Activated CD4-positive, alpha-beta T cell treated with anti-CD3 and anti-CD28 coated beads, Interleukin-2, Interleukin-6, amounts not matched to agents 100 ng/mL and 50 ng/mL, durations not matched to agents 16 hours and 8 hours (primary cell): ENCODE measurements around the gene COX19.
"Not testable (repeated sequence)": the region's sequence is repeated elsewhere in the genome, so short reads cannot be mapped to it uniquely, and the experiment has no call there.

Experiments
- DNase-seq: peaks from one replicate; pipeline ENCODE4 v3.0.0-alpha.2; 2020

Gene COX19

DNA sequence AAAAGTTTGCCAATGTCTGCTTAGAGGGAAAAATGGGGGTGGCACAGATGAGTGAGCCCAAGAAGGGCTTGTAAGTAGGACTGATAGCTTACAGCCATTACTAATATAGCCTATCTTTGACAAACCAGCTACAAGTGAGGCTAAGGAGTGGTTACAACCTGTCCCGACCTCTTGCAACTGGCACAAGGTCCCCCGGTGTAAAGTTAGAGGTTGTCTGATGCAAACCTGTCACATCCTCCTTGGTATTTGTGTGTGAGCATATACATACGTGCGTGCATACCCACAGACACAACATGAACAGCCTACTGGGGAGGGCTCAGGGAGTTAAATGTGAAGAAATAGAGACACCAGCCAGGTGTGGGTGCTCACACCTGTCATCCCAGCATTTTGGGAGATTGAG, 35.5 kb downstream of the COX19 start:
- no peak for DNase-seq

DNA sequence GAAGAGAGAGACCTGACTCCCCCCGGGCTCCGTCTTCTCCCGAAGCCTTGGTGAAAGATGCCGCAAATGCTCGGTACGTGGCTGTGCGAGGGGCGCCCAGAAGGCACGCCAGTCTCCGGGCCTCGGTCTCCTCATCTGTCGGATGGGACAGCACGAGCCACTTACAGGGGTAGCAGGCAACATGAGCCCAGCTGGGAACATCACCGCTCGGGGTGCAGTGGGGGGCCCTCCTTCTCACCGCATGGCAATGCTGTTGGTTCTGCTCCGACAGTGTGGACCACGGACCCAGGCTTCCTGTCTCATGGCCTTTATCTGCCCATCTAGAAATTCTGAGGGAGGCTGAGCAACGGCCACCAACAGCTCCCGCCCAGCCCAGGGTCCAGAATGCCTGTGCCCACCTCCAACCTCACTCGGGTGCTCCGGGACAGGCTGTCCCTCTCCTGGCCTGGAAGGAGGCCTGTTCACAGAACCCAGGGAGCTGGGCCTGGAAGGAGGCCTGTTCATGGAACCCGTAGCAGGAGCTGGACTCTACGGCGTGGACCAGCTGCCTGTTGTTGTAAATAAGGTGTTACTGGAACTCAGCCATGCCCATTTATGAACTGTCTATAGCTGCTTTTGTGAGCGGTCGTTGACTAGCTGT, 36.7 kb downstream of the COX19 start:
- DNase-seq: no peak

DNA sequence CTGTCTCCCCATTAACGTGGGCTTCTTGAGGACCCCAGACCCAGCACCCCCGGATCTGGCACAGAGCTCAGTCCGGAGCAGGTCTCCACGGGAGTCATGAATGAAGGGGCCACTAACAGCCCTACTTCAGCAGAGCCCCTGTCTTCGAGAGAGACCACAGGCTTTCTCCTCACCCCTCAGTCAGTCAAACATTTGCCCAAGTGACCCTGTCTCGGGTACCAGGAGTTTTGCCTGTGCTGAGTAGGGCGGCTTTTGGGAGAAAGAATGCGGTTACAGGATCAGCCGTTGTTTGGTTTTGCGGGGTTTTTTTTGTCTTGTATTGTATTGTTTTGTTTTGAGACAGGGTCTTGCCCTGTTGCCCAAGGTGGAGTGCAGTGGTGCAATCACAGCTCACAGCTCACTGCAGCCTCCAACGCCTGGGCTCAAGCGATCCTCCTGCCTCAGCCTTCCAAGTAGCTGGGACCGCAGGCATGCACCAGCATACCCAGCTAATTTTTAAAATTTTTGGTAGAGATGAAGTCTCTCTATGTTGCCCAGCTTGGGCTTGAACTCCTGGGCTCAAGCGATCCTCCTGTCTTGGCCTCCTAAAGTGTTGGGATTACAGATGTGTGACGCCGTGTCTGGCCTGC, 37.4 kb downstream of the COX19 start:
- DNase-seq: no peak

DNA sequence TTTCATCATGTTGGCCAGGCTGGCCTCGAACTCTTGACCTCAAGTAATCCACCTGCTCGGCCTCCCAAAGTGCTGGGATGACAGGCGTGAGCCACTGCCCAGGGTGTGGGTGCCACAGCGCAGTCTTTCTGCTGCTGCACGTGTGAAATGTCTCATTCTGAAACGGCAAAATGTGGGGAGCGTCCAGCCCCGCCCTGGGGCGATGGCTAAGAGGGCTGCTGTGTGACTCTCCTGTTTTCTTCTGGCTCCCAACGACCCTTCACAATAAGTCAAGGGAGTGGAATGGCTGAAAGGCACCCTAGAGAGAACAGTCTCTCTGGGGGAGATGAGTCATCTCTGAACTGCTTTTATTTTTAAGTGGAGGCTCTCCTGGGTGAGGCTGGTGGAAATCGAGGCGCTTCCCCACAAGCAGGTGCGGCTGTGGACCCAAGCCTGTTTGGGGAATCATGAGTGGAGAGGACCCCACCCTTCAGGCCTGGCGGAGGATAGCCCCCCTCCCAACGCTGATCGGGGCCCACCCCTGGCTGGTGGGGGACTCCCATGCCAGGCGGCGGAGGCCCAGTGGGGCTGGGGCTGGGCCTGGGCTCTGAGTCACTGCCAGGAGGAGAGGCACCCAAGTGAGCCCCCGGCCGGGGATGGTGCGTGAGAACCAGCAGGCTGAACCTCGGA, 38.8 kb downstream of the COX19 start:
- DNase-seq: peak; percentile 79

DNA sequence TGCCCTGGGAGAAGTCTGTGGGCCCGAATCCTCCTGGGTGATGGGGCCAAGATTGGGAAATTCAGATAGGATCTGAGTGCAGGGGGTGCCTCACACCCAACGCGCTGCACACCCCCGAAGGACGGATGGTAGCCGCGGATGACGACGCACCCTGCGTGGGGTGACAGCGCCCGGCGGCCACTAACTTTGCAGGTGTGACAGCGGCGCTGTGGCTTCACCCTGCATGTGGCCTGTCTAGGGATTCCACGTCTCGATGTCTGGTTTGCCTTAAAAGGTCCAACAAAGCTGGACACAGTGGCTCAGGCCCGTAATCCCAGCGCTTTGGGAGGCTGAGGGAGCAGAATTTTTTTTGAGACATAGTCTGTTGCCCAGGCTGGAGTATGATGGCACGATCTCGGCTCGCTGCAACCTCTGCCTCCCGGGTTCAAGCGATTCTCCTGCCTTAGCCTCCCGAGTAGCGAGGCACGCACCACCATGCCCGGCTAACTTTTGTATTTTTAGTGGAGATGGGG, 39.4 kb downstream of the COX19 start:
- no peak for DNase-seq

DNA sequence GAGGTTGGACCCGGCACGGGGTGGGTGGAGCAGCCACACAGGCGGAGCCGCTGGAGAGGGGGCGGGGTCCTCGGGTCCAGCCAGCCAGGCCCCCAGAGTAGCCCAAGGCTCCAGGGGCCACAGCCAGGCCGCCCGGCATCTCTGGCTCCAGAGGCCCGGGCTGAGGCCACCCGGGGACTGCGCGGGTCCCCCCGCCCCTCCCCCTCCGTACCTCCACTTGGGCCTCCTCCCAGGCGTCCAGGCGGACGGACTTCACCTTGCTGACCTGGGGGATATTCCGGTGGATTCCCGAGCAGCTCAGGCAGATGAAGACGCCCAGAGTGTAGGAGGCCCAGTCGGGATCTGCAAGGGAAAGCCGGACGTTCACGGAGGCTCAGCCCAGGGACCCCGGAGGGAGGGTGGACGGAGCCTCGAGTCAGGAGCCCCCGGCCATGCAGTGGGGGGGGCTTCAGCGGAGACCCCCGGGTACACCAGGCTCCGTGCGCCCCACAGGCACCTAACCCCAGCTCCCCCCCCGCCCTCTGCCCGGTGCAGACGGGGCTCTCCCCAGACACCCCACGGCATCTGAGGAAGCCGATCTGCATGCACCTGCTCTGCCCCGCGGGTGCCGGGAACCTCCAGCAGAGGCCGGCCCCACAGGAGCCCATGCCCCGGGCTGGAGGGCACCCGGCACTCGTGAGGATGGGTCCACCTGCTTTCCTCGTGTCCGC, 40.0 kb downstream of the COX19 start:
- no peak for DNase-seq

DNA sequence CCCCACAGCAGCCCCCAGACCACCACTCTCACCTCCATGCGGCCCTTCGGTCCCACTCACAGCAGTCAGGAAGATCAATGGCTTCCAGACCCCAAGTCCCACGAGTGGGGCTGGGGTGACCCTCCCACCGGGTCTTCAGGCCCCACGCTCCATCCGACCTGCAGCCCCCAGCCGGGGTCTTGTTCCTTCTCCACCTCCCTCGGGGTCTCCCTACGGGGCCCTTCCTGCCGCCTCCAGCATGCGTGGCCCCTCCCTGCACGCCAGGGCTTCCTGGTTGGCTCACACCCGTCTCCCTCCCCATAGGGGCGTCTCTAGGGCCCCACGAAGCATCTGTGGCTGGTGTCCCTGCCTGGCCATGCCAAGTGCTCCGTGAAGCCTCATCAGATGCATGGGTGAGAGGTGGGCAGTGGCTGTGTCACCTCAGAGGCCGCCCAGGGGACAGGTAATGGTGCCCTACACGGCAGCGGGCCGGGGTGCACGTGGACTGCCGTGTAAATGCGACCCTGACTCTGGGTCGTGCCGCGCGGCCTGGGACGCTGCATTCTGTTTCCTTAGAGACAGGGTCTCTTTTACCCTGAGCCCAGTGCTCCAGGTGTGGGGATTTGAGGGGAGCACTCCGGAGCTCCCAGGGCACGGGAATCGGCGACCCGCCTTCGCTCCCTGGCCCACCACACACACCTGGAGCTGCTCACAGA, 40.7 kb downstream of the COX19 start:
- no peak for DNase-seq

DNA sequence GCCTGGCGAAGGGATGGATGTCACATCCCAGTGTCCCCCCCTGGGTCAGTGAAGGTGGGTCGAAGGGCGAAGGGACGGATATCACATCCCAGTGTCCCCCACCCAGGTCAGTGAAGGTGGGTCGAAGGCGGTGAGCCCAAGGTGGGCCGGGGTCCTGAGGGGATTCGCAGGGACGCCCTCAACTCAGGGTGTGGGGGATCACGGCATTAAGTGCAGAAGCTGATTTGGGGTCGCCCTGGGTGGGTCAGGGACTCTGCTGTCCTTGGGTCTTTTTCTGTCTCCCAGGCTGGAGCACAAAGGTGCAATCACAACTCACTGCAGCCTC, 42.7 kb downstream of the COX19 start:
- no peak for DNase-seq

DNA sequence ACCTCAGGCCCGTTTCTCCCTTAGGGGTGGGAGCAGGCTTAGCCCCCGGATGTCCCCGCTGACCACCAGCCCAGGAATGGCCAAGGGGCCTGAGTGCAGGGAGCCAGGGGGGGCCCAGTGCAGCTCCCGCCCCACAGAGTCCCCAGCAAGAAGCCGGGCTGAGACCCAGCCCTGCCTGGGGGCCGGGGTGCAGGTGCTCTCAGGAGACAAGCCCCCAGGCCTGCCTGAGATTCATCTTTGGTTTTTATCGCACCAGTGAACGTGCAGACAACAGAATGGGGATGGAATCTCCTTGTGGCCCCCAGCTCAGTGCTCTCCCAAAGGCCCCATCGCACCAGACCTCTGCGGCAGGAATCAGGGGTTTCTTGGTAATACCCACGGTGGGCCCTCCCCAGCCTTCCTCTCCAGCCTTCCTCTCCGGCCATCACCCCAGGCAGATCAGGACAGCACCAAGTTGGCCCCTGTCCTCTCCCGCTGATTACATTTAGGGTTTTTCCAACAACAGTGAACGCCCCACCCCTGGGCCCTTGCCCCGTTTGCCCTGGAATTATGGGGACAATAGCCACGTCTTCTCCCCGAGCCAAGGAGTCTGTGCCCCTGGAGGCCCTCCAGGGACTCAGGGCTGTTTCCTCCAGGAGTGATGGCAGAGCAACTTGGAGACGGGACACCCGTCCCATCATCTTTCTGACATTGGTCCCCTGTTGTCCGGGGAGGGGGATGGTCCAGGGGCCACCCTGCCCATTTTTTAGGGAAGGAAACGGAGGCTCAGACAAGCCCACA, 43.3 kb downstream of the COX19 start:
- no peak for DNase-seq

DNA sequence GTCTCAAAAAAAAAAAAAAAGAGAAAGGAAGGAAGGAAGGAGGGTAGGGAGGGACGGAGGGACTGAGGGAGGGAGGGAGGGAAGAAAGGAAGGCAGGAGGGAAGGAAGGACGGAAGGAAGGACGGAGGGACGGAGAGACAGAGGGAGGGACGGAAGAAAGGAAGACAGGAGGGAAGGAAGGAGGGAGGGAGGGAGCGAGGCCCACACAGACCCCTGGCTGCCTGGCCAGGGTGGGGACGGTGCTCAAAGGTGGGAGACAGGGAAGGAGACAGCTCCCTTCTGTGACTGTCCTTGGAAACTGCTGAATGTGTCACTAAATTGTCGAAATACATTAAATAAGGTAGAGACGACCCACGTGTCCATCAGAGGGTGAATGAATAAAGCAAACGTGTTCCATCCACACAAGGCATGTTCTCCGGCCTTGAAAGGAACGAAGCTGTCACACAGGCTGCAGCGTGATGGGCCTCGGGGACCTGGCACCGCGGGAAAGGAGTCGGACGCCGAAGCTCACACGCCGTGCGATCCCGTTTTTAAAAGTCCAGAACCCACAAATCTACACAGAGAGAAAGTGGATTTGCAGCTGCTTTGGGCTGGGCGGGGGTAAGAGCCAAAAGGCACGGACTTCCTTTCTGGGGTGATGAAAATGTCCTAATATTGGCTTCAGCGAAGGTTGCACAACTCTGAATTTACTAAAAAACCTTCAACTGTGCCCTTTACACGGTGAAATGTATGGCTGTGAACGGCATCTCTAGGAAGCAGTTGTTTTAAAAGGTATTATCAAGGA, 44.2 kb downstream of the COX19 start:
- no peak for DNase-seq

DNA sequence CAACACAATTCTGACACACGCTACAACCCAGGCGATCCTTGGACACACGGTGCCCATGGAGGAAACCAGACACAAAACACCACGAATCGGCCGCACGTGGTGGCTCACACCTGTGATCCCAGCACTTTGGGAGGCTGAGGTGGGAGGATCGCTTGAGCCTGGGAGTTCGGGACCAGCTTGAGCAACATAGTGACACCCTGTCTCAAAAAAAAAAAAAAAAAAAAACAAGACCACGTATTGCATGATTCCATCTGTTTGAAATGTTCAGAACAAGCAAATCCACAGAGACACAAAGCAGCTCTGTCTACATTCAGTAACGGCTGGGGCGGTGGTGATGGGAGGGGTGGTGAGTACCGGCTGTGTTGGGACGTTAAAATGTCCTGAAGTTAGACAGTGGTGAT, 46.0 kb downstream of the COX19 start:
- DNase-seq: no peak

DNA sequence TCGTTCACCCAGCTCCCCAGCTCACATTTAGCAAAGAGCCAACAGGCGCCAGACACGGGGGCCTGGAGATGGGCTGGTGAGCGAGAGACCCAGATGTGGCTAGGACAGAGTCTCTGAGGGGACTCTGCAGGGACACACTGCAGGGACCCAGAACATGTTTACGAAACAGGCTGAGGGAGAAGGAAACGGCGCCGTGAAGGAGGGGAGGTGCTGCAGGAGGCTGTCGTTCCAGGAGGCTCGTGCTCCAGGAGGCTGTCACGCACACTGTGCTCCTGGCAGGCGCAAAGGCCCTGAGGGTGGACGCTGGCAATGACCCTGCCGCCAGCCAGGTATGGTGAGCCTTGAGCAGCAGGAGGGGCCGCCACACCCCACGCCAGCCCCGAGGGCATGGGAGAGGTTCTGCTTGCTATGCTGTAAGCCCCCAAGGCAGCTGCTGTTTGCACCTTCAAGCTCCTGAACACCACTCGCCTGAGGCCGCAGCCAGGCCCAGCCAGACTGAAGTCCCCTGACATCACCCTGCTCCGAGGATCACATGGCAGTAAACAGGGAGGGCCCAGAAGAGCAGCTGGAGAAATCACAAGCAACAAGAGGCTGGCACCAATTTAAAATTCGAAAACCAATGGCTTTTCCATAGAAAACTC, 48.2 kb downstream of the COX19 start:
- DNase-seq: no peak

DNA sequence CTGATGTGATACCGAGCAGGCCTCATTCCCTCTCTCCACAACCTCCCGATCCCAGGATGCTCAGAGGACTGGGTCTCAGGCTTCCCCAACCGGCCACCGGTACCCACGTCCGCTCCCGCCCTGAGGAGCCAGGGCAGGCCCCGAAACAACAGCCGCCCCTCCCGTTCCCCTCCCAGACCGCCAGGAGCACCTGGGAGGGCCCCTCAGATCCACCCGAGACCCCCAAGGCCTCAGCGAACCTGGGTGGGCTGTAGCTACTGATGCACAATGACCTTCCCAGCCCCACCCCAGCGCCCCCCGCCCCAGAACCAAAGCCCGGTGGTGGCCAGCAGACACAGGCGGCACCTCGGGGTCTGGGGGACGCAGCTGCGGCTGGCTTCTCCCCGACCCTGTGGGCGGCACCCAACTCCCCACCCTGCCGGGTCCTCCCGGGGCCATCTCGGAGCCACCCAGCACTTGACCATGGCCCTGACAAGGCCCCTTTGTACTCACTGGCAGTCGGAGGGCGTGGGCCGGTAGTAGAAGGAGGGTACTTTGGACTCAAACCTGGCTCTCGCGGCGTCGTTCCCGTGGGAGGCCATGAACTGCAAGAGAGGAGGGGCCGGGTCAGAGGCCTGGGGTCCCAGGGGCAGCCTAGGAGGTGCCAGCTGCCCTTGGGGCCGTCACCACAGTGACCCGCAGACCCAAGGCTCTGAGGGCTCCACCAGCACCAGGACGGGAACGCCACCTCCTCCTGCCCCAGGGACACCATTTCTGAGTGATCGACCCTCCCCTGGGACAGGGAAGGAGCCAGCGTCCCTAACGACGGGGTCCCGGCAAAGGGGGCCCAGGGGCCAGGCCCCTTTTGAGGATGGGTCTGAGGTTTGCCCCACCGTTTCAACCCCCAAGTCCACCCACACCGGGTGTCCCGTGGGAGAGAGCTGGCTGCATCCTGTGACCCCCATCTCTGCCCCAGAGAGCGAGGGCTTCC, 49.0 kb downstream of the COX19 start:
- DNase-seq: no peak

DNA sequence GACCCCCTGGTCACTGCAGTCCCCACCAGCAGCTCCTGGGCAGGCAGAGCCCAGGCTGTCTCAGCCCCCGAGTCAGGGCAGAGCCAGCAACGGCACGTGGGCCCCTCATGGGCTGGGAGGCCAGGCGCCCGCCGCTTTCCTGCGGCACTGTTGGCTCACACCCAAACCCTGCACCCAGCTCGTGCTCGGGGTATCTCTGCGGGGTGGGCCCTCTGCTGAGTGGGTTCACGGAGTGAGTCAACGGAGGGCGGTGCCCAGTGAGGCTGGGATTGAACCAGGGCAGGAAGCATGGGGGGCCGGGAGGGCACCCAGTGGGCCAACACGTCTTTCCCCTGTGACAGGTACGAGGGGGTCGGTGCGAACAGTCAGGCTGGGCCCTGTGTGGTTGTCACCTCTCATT, 49.7 kb downstream of the COX19 start:
- no peak for DNase-seq

DNA sequence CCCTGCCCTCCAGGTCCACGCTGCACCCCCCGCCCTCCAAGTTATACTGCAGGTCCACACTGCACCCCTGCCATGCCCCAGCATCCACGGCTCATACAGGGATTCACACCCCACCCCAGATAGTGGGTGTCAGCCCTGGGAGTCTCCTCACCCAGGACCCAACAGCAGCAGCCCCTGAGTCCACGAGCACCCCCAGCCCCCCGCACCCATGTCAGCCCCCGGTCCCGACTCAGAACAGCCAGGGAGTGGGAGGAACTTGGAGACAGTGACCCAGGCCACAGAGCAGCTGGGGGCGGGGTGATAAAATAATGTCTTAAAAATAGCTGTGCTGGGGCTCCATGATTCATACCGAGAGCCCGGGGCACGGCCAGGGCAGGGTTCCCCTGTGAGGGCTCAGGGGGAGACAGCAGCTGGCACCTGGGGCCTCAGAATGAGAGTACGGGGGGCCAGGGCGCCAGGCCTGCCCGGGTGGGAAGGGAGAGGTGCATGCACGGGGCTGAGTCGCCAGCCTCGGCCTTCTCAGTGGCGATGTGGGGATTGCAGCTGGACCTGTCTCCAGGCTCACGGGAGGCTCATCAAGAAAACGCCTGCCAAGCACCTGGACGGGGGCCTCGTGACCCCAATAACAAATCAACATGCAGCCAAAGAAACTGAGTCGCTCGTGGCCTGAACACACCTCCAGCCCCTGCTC, 50.7 kb downstream of the COX19 start:
- DNase-seq: peak; percentile 80

DNA sequence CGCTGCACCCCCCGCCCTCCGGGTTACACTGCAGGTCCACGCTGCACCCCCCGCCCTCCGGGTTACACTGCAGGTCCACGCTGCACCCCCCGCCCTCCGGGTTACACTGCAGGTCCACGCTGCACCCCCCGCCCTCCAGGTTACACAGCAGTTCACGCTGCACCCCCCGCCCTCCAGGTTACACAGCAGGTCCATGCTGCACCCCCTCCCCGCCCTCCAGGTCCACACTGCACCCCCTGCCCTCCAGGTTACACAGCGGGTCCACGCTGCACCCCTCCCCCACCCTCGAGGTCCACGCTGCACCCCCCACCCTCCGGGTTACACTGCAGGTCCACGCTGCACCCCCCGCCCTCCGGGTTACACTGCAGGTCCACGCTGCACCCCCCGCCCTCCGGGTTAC, 51.3 kb downstream of the COX19 start:
- not testable (repeated sequence) for DNase-seq

DNA sequence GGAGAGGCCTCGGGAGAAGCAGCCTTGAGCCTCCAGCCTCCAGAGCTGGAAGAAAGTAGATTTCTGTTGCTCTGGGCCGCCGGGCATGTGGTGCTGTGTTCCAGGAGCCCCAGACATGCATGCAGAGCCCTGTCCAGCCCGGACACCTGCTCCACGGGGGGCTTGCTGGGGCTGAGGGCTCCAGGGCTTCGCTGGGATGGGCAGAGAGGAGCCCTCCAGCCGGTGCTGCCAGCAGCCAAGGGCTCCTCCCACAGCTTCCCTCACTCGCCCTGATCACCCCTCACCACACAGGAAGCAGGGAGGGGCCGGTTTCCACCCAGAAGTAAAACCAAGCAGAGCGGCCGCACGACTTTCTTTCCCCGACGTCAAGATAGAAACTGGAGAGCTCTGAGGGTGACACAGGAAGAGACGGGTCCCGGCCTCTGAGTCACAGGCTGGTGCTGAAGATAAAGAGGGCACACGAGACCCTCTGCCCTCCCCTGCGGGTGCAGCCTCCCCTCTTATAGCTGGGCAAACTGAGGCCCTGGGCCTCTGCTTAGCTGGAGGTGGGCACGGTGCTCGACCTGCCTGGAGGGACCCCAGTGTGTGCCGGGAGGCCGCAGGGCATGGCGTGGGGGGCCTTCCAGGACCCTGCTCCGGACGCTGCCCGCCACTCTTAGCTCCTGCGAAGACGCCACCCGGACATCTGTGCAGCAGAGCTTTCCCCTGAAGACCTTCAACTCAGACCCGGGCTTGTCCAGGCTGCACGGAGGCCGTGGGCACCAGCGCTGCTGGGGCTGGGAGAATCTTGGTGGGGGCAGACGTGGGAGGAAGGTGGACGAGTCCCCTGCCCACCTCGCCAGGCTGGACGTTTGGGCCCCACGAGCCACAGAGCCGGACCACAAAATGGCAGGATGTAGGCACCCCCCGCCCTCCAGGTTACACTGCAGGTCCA, 52.0 kb downstream of the COX19 start:
- peak; percentile 97 for DNase-seq
